Measurements from ENCODE around the gene GOLGA8K.
"Not testable (repeated sequence)": the region's sequence is repeated elsewhere in the genome, so short reads cannot be mapped to it uniquely, and the experiment has no call there.

The GOLGA8K gene

DNA sequence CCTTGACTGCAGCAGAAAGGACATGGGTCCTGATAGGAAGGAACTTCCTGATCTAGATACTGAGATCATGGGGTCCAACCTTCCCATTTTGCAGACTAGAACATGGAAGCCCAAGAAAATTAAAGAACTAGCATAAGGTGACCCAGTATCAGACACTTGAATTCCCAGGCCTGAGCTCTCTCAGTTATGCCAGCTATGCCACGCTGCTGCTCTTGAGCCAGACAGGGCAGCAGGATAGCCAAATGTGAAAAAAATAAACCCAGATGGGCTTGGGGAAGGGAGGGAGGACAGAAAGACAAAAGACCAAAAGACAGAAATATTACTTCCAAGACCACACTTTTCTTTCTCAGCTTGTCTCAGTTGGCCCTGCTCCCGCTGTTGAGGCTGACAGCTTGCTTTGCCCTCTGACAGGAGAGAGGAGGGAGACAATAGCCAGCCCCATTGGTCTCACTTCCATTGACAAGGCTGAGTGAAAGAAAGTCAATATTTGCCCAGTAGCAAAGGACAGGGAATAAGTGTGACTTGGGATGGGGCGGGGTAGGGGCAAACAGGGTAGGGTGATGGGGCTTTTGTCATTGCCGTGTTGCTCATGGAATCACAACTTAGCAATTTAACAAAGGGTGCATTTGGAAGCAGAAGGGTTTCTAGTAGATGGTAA lies 52.4 kb downstream of the GOLGA8K start:
- DNase-seq: not testable (repeated sequence)

DNA sequence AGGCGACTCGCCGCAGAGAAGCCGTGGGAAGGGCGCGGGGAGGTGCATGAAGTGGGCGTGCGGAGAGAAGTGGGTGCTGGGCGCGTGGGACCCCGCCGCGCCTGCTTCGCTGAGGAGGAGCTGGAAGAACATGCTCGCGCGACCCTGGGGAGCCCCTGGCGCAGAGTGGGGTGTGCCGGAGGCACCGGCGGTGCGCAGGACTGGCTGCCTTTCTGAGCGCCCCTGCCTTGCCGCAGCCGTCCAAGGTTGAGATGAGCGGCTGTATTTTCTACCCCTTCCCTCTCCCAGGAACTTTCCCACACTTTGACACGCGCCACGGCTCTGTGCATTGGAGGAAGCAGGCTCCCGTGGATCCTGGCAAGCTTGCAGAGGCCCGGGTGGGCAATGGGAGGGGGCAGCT lies 56.1 kb downstream of the GOLGA8K start:
- DNase-seq: not testable (repeated sequence)

DNA sequence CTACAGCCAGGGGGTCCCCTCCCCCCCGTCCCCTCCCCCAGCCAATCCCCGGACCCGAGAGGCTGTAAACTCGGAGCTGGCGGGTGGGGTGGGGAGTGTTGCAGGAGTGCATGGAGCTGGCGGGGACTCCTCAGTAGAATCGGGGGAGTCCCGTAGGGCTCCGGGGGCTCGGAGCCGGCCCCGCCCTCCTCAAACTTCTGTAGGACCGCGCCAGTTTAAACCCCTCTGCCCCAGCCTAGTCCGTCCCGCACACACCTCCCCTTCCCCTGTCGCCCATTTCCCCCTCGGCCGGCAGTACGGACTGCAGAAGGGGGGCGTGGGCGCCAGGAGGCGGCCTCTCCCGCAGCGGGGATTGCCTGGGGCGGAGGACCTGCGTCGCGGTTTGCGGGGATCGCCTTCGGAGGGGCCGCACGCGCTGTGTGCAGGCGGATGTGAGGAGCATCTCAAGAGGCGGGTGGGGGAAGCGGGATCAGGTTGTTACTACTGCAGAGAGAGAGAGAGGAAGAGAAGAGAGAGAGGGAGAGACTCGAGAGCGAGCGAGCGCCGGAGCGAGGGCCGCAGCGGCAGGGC lies 57.0 kb downstream of the GOLGA8K start:
- DNase-seq: not testable (repeated sequence)

DNA sequence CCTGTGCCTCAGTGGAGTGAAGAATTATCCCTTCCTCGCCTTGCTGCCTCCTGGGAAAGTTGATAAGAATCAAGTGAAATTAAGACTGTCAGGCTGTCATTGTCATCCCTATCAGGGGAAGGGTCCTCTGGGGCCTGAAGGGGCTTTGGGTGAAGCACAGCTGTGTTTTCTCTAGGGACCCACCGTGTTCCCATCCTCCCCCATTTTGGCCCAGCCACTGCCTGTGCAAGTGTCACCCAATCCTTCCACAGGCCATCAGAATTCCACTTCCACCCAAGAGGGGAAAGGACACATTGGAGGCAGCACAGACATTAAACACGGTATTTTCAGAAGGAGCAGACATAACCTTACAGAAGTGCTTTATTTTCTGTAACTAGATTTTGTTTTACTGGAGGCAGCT lies 59.2 kb downstream of the GOLGA8K start:
- DNase-seq: not testable (repeated sequence)
